HG02610 (cell line): ENCODE measurements around the gene BASP1.
A peak's percentile ranks its signal among the peaks of the same experiment; 100 is the strongest.

Experiments used
- ATAC-seq: cut with Tn5 transposase; IDR thresholded peaks from one replicate; pipeline ENCODE4 v1.9.1; 2021; ENCODE audit warnings: mild to moderate bottlenecking, moderate library complexity; ENCODE audit not compliant: unreplicated experiment

BASP1 gene, protein sequence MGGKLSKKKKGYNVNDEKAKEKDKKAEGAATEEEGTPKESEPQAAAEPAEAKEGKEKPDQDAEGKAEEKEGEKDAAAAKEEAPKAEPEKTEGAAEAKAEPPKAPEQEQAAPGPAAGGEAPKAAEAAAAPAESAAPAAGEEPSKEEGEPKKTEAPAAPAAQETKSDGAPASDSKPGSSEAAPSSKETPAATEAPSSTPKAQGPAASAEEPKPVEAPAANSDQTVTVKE

DNA sequence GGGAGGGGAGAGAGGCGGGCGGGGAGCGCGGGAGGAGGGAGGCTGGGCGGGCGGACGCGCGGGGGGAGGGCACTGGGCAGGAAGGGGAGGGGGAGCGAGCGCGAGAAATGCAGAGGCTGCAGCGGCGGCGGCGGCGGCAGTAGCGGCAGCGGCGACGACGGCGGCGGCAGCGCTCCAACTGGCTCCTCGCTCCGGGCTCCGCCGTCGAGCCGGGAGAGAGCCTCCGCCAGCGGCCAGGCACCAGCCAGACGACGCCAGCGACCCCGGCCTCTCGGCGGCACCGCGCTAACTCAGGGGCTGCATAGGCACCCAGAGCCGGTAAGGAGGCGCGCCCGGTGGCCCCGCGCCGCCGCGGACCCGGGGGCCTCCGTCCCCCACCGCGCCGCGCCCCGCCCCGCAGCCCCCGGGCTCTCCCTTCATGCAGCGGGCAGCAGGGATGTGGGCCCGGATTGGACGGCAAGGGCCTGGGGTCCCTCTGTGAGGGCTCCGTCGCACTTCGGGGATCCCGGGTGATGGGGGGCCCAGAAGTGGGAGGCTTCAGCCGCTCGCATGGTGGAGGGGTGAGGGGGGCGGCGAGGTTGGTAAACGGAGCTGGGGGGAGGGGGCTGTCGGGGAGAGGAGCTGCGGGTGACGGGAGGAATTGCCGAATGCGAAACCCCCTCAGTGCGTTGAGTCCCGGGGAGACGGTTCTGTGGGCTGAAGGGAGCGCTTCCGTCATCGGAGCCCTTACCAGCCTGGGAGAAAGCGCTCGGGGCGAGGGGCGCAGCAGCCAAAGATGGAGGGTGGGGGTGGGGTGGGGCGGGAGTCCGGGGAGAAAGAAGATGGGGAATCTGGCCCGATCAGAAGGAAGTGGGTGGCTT, at the start of gene BASP1:
BASP1 (plus strand) TSS at position 139 of the 860 bp plus-strand sequence. CDS start 57,586 bp downstream, outside the sequence.
- ATAC-seq: peak; percentile 38

DNA sequence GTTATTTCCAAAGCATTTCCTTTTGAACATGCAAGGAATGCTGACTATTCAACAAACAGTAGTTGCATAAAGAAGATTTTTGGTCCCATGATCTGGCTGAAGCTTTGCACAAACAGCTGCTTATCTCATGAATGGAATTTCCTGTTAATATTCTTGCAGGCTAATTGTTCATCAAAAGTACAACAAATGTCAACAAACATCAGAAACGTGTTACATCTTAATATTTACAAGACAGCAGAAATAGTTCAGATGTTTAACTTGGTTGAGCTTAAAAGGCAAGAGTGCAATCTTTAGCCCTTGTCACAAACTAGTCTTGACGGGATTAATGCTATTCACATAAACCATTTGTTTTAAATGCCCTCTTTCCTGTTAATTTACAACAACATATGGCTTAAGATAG, 47.9 kb upstream of the BASP1 start:
- ATAC-seq: no peak

DNA sequence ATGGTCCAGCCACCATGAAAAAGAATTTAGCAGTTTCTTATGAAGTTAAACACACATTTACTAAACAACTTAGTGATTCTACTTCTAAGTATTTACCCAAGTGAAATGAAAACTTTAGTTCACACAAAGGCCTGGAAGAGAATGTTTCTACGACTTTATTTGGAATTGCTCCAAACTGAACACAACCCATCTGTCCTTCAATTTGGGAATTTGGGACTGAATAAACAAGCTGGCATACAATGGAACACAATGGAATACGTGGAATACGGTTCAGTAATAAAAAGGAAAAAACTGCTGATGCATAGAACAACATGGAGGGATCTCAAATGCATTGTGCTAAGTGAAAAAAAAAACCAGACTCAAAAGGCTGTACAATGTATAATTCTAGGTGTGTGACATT, 44.6 kb upstream of the BASP1 start:
- no peak for ATAC-seq

DNA sequence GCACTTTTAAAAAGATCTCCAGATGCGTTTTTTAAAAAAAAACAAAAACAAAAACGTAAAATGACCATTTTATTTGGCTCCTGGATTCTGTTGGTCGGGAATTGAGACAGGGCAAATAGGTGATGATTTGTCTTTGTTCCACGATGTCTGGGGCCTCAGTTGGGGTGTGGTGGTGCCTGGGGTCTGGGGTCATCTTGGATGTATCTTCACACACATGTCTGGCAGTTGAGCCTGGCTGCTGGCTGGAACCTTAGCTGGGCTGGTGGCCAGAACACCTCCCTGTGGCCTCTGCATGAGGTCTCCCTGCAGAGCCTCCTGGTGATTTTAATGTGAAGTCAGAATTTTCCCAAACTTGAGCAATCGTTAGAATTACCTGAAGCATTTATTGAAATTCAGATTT, 42.5 kb upstream of the BASP1 start:
- no peak for ATAC-seq

DNA sequence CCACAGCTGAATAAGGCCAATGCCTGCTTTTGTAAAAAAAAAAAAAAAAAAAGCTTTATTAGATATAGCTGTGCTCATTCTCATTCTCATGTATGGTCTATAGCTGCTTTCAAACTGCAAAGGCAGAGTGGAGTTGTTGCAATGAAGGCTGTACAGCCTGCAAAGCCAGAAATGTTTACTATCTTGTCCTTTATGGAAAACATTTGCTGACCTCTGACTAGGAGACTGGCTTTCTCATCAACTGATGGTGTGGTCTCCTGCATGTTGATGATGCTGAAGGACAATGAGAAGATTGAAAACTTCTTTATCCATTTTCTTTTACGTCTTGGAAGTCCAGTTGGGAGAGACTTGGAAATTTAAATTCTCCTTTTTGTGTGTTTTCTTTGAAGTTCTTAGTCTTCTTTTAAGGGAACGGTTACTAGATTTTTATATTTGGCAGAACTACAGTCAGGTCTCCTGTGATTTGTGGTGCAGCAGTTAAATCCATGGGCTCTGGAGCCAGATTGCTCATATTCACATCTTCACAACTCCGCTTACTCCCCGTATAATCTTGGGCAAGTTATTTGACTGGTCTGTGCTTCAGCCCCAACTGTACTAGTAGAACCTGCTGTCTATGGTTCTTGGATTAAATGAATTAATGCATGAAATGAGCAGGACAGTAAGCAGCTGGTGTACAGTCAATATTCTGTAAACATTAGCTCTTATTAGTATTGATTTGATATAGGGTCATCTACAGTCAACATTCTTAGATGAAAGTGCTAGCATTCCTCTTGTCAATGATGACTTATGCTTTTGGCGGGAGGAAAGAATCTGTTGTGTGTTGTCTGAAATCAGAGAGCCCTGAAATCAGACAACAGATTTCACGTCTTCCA, 39.7 kb upstream of the BASP1 start:
- ATAC-seq: no peak

- ATAC-seq: no peak
These were observed 39.1 kb upstream of the BASP1 start for GRCh38 chr5:17178373-17178675.

GRCh38 chr5:17180330-17180843, 37.0 kb upstream of the BASP1 start:
- no peak for ATAC-seq

DNA sequence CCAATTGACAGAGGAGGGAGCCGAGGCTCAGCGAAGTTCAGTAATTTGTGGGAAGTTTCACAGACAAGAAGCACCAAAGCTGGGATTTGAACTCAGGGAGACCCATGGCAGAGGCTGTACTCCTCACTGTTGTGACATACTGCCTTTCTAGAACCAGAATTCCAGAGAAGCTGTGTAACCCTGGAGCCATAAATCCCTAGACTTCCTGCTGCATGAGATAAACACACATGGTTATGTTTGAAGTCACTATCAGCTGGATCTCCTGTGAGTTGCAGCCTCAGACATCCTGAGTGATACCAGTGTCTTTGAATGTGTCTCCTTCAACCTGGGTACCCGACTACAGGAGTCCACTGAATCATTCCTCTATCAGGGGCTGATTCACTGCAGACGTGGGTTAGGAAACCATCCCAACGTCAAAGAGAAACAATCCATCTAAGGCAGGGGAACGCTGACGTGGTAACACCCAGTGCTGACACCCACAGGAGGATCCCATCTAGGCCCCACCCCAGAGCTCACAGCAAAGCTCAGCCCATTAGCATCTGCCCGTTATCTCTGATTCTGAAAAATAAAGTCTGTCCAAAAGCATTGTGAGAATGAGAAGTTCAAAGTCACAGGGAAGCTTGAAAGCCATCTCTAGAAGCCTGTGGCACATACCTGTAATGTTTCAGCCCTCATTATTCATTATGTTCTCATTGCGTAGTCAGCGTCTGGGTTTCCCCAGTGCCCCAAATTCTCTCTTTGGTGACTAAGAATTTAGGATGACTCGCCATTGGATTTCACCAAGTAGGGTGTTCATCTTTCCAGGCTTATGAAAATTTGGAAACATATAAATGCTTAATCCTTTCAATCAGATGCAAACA, 36.3 kb upstream of the BASP1 start:
- no peak for ATAC-seq

GRCh38 chr5:17182494-17182893, 34.9 kb upstream of the BASP1 start:
- ATAC-seq: no peak

GRCh38 chr5:17182981-17183380, 34.5 kb upstream of the BASP1 start:
- ATAC-seq: no peak

- no peak for ATAC-seq
These were observed 33.6 kb upstream of the BASP1 start for GRCh38 chr5:17183831-17184230.

GRCh38 chr5:17184588-17184987, 32.8 kb upstream of the BASP1 start:
- ATAC-seq: no peak

- ATAC-seq: no peak
These were observed 32.1 kb upstream of the BASP1 start for GRCh38 chr5:17185349-17185748.

GRCh38 chr5:17185773-17186172, 31.7 kb upstream of the BASP1 start:
- no peak for ATAC-seq

DNA sequence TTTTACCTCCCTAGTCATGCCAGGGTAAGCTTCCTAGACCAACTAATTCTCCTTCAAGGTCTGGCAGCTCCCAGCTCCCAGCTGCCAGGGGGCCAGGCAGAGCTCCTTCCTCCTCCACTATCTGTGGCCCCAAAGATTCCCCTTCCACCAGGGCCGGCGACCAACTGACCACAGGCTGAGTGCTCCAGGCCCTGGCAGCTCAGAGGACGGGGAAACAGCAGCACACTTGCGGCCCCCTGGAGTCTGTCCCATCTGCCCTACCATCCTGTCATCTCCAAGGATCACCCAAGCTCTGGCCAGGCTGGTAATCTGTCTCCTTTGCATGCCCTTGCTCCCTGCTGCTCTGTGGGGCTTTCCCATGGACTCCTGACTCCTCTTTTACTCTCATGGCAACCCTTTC, 31.2 kb upstream of the BASP1 start:
- no peak for ATAC-seq

- no peak for ATAC-seq
These were observed 30.2 kb upstream of the BASP1 start for GRCh38 chr5:17187011-17187785.

DNA sequence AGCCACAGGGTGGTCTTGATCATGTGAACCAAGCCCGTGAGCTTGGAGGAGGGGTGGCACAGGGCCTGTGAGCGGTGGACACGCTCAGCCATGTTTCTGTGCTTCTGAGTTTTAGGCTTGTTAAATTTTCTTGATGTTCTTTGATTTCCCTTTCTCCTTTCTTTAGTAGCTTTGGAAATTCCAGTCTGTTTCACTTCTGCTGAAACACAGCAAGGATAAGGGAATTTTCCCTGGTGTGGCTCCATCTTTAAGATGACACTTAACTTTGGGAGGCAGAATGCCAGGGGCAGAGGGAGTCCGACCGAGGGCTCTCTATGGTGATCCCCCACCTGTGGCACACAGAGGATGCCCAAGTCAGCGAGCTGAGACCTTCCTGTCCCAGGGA, 29.7 kb upstream of the BASP1 start:
- no peak for ATAC-seq

- ATAC-seq: no peak
These were observed 27.9 kb upstream of the BASP1 start for GRCh38 chr5:17189381-17190036.

DNA sequence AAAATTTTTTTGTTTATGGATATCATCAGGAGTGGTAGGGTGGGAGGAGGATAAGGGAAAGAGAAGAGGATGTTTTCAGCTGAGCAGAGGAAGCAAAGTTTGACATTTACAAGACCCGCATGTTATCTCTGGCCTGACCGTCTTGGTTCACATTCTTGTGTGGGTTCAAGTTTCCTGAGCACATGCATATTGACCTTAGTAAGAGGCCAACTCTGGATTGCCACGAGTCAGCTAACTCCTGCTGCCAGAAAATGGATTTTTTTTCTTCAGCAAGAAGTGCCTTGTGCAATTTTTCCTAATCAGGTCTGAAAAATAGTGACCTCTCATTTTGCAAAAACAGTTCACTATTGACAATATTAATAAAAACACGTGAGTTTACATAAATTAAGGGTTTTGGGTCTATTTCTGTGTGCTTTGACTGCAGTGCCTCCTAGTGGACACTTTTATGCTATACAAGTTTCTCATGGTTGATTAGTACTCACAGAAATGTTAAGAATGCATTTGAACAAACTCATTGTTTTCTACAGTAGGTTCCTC, 27.1 kb upstream of the BASP1 start:
- ATAC-seq: no peak
